ENCODE data around the gene PTPN23.

GRCh38 chr3:47405820-47406761 lies 25.3 kb downstream of the PTPN23 start:
- TF ChIP-seq POLR2A (IDR thresholded peaks at IDR 0.05) (no peak), POLR2AphosphoS5 (IDR thresholded peaks at IDR 0.05) (peak in 1 of 3 donors; percentile 13)

Data from spleen (tissue), 3 donors.